Measurements from ENCODE around the gene MCOLN1. TPM values are rescaled to one million over a fixed set of nuclear protein-coding genes. Genes with fewer than 3 reads are reported as not detected.

MCOLN1 gene
- total and polyA plus RNA-seq, 2 experiments from 2014 or later: 7.2 to 16.1 TPM

GRCh38 chr19:7500811-7501450 lies 21.5 kb upstream of the MCOLN1 start:
- H3K4me1 Mint-ChIP-seq: peaks cover 7% of the 10 kb centered on the region
- Histone ChIP-seq H3K9me2 (ENCODE audit: insufficient read depth) (no peaks in the 10 kb centered on the region), H3K4me1 (ENCODE audit: insufficient read depth) (peaks cover 13% of the 10 kb centered on the region), H3K4me2 (peak overlapping the region; percentile 77), H3K27ac (ENCODE audit: low read depth) (no peak overlapping the region), H3K79me2 (replicated peaks; ENCODE audit: insufficient read depth) (no peaks in the 10 kb centered on the region), H4K20me1 (replicated peaks; ENCODE audit: insufficient read depth) (no peaks in the 10 kb centered on the region), H3F3A (replicated peaks; ENCODE audit: low read depth) (peaks cover 6% of the 10 kb centered on the region; the same call in 1 of the 2 replicates), H2AFZ (peak overlapping the region; percentile 86), H3K4me3 (peak overlapping the region; percentile 52), H3K27me3 (ENCODE audit: insufficient read depth) (peaks cover 39% of the 10 kb centered on the region), H3K36me3 (ENCODE audit: insufficient read depth) (no peaks in the 10 kb centered on the region)
- H3K27me3 Mint-ChIP-seq (ENCODE audit: insufficient read depth, low read depth, poor library complexity): peaks cover 19% of the 10 kb centered on the region
- H3K4me3 Mint-ChIP-seq: peak overlapping the region; percentile 68
- ATAC-seq (peak; percentile 76), DNase-seq (ENCODE audit: low spot score) (peak; percentile 96)
- no peaks in the 10 kb centered on the region for H3K36me3 Mint-ChIP-seq (ENCODE audit: low read depth)
- H3K27ac Mint-ChIP-seq: no peak overlapping the region
- no peaks in the 10 kb centered on the region; the same call in 2 of the 3 replicates for H3K9me3 Mint-ChIP-seq
- no peak for TF ChIP-seq CREB1 (CRISPR knock-in tag; IDR thresholded peaks at IDR 0.05; ENCODE audit: low read depth)
- TF ChIP-seq JUNB (IDR thresholded peaks at IDR 0.05; ENCODE audit: unreplicated experiment): no peak
- TF ChIP-seq ZNF331 (CRISPR knock-in tag; IDR thresholded peaks at IDR 0.05; ENCODE audit: low read depth): no peak
- TF ChIP-seq EZH2 (IDR thresholded peaks at IDR 0.05; ENCODE audit: low read depth, unreplicated experiment): no peak
- no peak for TF ChIP-seq EZH2phosphoT487 (IDR thresholded peaks at IDR 0.05; ENCODE audit: unreplicated experiment)
- no peak for TF ChIP-seq STAT1 (IDR thresholded peaks at IDR 0.05; ENCODE audit: unreplicated experiment)
- TF ChIP-seq POLR2AphosphoS5 (IDR thresholded peaks at IDR 0.05; ENCODE audit: low read depth): peak; percentile 78
- TF ChIP-seq ZNF114 (CRISPR knock-in tag; IDR thresholded peaks at IDR 0.05): no peak
- no peak for TF ChIP-seq ZNF462 (CRISPR knock-in tag; IDR thresholded peaks at IDR 0.05)
- peak in 1 of 2 experiments; percentile 17; a peak in 3 of 4 replicates for TF ChIP-seq CTCF (conservative IDR thresholded peaks at IDR 0.05; ENCODE audit: low read depth in 2 of 2)
- TF ChIP-seq ETS1 (IDR thresholded peaks at IDR 0.05): no peak
- TF ChIP-seq REST (IDR thresholded peaks at IDR 0.05; ENCODE audit: unreplicated experiment): no peak
- TF ChIP-seq NANOG (IDR thresholded peaks at IDR 0.05; ENCODE audit: borderline replicate concordance): no peak

All from GM23338 (cell line).